HG02840 (cell line): ENCODE measurements around the gene GPR12.
"Not testable (repeated sequence)": the region's sequence is repeated elsewhere in the genome, so short reads cannot be mapped to it uniquely, and the experiment has no call there.

Experiments
- ATAC-seq: cut with Tn5 transposase; IDR thresholded peaks from one replicate; pipeline ENCODE4 v1.9.1; 2021; ENCODE audit warnings: mild to moderate bottlenecking, moderate library complexity, moderate number of reproducible peaks; ENCODE audit not compliant: unreplicated experiment, low FRiP score

GPR12 gene

GRCh38 chr13:26749285-26749684 is 11.3 kb downstream of the GPR12 start:
- ATAC-seq: no peak

- no peak for ATAC-seq
Measured at GRCh38 chr13:26747706-26748105, 12.9 kb downstream of the GPR12 start.

GRCh38 chr13:26743971-26744370 is 16.6 kb downstream of the GPR12 start:
- ATAC-seq: no peak

- no peak for ATAC-seq
Measured at GRCh38 chr13:26742691-26743358, 17.8 kb downstream of the GPR12 start.

GRCh38 chr13:26735677-26736076 is 24.9 kb downstream of the GPR12 start:
- no peak for ATAC-seq

GRCh38 chr13:26727633-26728032 is 33.0 kb downstream of the GPR12 start:
- ATAC-seq: no peak

- ATAC-seq: no peak
Measured at GRCh38 chr13:26727122-26727521, 33.5 kb downstream of the GPR12 start.

GRCh38 chr13:26726684-26727083 is 33.9 kb downstream of the GPR12 start:
- ATAC-seq: no peak

- ATAC-seq: not testable (repeated sequence)
Measured at GRCh38 chr13:26723620-26724019, 37.0 kb downstream of the GPR12 start.

GRCh38 chr13:26722321-26722720 is 38.3 kb downstream of the GPR12 start:
- no peak for ATAC-seq

- ATAC-seq: no peak
Measured at GRCh38 chr13:26721251-26722121, 39.1 kb downstream of the GPR12 start.

- no peak for ATAC-seq
Measured at GRCh38 chr13:26719356-26719945, 41.1 kb downstream of the GPR12 start.

GRCh38 chr13:26718872-26719271 is 41.7 kb downstream of the GPR12 start:
- ATAC-seq: no peak

- ATAC-seq: no peak
Measured at GRCh38 chr13:26718146-26718545, 42.4 kb downstream of the GPR12 start.

GRCh38 chr13:26716984-26717383 is 43.6 kb downstream of the GPR12 start:
- no peak for ATAC-seq

GRCh38 chr13:26713341-26713740 is 47.2 kb downstream of the GPR12 start:
- no peak for ATAC-seq

GRCh38 chr13:26711211-26711610 is 49.4 kb downstream of the GPR12 start:
- no peak for ATAC-seq

GRCh38 chr13:26710166-26710565 is 50.4 kb downstream of the GPR12 start:
- ATAC-seq: no peak

GRCh38 chr13:26709461-26709860 is 51.1 kb downstream of the GPR12 start:
- ATAC-seq: no peak

- ATAC-seq: no peak
Measured at GRCh38 chr13:26708007-26708297, 52.6 kb downstream of the GPR12 start.

GRCh38 chr13:26707122-26708006 is 53.2 kb downstream of the GPR12 start:
- ATAC-seq: no peak
